Liver (tissue), 3 donors: Measurements from ENCODE around the gene FGD4.

ENCODE experiments used
- JUND ChIP-seq, 2 donors: IDR thresholded peaks; 2 replicates each; pipeline ENCODE4 v1.6.1; 2016; ENCODE audit warnings: antibody characterized with exemption in 2 of 2
- RAD21 ChIP-seq, 2 donors: IDR thresholded peaks; 2 replicates each; pipeline ENCODE4 v1.6.1; 2016; ENCODE audit warnings: antibody characterized with exemption in 2 of 2, mild to moderate bottlenecking in 2 of 2
- SP1 ChIP-seq: IDR thresholded peaks from 2 replicates; pipeline ENCODE4 v1.6.1; 2018; ENCODE audit warnings: antibody characterized with exemption, mild to moderate bottlenecking
- TAF1 ChIP-seq: conservative IDR thresholded peaks from 2 replicates; pipeline ENCODE4 v1.6.1; 2016; ENCODE audit warnings: antibody characterized with exemption, mild to moderate bottlenecking
- YY1 ChIP-seq: IDR thresholded peaks from 2 replicates; pipeline ENCODE4 v1.6.1; 2016; ENCODE audit warnings: antibody characterized with exemption, mild to moderate bottlenecking
- TF ChIP-seq, protein P1 (sequence below): fragments of 150-350 bp; IDR thresholded peaks from 2 replicates; pipeline ENCODE4 v1.5.1; 2017; ENCODE audit warnings: improper control_type of control experiment, low read depth, low read length; ENCODE audit not compliant: missing input control
- TF ChIP-seq, protein P2 (sequence below): IDR thresholded peaks from 2 replicates; pipeline ENCODE4 v1.6.1; 2016; ENCODE audit warnings: antibody characterized with exemption, mild to moderate bottlenecking
- TF ChIP-seq, protein P3 (sequence below): IDR thresholded peaks from 2 replicates; pipeline ENCODE4 v1.6.1; 2016; ENCODE audit warnings: antibody characterized with exemption
- TF ChIP-seq, protein P4 (sequence below): IDR thresholded peaks from 2 replicates; pipeline ENCODE4 v1.6.1; 2016; ENCODE audit warnings: antibody characterized with exemption
- donor health status: healthy.
- donor health status: healthy.

DNA sequence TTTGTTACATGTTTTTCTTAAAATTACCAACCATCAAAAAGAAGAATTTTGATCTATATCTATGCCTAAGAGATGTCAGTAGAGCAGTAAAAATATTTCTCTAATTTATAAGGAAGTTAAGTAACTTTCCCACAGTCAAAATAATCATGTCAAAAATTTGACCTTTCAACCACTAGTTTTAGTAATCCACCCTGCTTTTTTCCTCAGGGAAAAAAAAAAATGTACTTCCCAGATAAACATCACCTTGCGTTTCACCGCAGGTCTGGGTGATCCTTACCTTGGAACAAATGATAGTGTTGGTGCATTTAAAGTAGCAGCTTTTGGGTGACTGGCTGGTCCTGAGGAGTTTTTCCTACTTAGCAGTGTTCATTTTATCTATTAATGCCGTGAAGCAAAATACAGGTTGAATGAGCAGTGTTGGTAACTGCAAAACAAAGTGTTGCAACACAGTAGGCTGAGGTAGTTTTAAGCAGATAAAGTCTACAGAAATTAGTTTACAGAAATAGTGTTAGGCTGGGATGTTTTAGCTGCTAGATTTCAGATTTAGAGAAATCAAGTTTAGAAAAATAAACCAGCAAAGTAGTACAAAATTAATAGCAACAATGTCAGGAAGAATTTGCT lies 142.5 kb downstream of the FGD4 start:
- TF ChIP-seq YY1 (no peak), JUND (IDR thresholded peaks at IDR 0.05) (peak in 1 of 2 donors; percentile 31), RAD21 (IDR thresholded peaks at IDR 0.05) (peak in 1 of 2 donors; percentile 19), TAF1 (no peak), SP1 (peak; percentile 5)
- TF ChIP-seq, protein P1, sequence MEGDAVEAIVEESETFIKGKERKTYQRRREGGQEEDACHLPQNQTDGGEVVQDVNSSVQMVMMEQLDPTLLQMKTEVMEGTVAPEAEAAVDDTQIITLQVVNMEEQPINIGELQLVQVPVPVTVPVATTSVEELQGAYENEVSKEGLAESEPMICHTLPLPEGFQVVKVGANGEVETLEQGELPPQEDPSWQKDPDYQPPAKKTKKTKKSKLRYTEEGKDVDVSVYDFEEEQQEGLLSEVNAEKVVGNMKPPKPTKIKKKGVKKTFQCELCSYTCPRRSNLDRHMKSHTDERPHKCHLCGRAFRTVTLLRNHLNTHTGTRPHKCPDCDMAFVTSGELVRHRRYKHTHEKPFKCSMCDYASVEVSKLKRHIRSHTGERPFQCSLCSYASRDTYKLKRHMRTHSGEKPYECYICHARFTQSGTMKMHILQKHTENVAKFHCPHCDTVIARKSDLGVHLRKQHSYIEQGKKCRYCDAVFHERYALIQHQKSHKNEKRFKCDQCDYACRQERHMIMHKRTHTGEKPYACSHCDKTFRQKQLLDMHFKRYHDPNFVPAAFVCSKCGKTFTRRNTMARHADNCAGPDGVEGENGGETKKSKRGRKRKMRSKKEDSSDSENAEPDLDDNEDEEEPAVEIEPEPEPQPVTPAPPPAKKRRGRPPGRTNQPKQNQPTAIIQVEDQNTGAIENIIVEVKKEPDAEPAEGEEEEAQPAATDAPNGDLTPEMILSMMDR: no peak
- TF ChIP-seq, protein P2, sequence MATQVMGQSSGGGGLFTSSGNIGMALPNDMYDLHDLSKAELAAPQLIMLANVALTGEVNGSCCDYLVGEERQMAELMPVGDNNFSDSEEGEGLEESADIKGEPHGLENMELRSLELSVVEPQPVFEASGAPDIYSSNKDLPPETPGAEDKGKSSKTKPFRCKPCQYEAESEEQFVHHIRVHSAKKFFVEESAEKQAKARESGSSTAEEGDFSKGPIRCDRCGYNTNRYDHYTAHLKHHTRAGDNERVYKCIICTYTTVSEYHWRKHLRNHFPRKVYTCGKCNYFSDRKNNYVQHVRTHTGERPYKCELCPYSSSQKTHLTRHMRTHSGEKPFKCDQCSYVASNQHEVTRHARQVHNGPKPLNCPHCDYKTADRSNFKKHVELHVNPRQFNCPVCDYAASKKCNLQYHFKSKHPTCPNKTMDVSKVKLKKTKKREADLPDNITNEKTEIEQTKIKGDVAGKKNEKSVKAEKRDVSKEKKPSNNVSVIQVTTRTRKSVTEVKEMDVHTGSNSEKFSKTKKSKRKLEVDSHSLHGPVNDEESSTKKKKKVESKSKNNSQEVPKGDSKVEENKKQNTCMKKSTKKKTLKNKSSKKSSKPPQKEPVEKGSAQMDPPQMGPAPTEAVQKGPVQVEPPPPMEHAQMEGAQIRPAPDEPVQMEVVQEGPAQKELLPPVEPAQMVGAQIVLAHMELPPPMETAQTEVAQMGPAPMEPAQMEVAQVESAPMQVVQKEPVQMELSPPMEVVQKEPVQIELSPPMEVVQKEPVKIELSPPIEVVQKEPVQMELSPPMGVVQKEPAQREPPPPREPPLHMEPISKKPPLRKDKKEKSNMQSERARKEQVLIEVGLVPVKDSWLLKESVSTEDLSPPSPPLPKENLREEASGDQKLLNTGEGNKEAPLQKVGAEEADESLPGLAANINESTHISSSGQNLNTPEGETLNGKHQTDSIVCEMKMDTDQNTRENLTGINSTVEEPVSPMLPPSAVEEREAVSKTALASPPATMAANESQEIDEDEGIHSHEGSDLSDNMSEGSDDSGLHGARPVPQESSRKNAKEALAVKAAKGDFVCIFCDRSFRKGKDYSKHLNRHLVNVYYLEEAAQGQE: no peak
- TF ChIP-seq, protein P3, sequence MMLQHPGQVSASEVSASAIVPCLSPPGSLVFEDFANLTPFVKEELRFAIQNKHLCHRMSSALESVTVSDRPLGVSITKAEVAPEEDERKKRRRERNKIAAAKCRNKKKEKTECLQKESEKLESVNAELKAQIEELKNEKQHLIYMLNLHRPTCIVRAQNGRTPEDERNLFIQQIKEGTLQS: no peak
- TF ChIP-seq, protein P4, sequence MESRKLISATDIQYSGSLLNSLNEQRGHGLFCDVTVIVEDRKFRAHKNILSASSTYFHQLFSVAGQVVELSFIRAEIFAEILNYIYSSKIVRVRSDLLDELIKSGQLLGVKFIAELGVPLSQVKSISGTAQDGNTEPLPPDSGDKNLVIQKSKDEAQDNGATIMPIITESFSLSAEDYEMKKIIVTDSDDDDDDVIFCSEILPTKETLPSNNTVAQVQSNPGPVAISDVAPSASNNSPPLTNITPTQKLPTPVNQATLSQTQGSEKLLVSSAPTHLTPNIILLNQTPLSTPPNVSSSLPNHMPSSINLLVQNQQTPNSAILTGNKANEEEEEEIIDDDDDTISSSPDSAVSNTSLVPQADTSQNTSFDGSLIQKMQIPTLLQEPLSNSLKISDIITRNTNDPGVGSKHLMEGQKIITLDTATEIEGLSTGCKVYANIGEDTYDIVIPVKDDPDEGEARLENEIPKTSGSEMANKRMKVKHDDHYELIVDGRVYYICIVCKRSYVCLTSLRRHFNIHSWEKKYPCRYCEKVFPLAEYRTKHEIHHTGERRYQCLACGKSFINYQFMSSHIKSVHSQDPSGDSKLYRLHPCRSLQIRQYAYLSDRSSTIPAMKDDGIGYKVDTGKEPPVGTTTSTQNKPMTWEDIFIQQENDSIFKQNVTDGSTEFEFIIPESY: no peak
